GM19239 (cell line): ENCODE data around the gene RPS6KA1.
"Not testable (repeated sequence)": the region's sequence is repeated elsewhere in the genome, so short reads cannot be mapped to it uniquely, and the experiment has no call there.

Experiments
- DNase-seq: peaks from one replicate; pipeline ENCODE4 v3.0.0; 2011; ENCODE audit warnings: low spot score; ENCODE audit not compliant: insufficient read length
- FAIRE-seq: peaks from 2 replicates; lab custom pipeline; 2011; peaks lifted over from hg19 to GRCh38; lab: Jason Lieb, UNC

The RPS6KA1 gene

DNA sequence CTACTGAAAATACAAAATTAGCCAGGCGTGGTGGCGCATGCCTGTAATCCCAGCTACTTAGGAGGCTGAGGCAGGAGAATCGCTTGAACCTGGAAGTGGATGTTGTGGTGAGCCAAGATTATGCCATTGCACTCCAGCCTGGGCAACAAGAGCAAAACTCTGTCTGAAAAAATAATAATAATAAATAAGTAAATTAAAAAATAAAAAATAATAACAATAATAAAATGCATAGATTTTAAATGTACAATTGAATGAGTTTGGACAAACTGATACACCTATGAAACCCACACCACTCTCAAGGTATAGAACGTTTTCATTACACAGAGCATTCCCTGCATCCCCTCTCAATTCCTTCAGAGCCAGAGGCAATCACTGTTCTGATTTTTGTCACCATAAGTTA, 55.0 kb downstream of the RPS6KA1 start:
- not testable (repeated sequence) for FAIRE-seq, DNase-seq

DNA sequence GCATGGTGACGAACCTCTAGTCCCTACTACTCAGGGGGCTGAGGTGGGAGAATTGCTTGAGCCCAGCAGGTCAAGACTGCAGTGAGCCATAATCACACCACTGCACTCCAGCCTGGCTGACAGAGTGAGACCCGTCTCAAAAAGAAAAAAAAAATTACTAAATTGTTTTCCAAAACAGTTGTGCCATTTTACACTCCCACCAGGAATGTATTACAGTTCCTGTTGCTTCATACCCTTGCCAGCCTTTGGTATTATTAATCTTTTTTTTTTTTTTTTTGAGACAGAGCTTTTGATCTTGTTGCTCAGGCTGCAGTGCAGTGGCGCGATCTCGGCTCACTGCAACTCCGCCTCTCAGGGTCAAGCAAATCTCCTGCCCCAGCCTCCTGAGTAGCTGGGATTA, 55.9 kb downstream of the RPS6KA1 start:
- FAIRE-seq (no peak), DNase-seq (no peak)

DNA sequence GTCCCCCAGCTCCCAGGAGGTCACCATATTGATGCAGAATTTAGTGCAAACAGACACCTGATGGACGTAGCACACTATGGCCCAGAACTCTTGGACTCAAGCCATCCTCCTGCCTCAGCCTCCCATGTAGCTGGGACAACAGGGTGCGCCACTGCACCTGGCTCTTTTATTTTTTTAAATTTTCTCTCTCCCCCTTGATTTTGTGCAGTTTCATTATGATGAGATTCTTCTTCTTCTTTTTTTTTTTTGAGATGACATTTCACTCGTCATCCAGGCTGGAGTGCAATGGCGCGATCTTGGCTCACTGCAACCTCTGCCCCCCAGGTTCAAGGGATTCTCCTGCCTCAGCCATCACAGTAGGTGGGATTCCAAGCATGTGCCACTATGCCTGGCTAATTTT, 63.8 kb downstream of the RPS6KA1 start:
- DNase-seq = no peak
- FAIRE-seq = no peak

GRCh38 chr1:26594593-26594992, 65.0 kb downstream of the RPS6KA1 start:
- not testable (repeated sequence) for FAIRE-seq, DNase-seq

GRCh38 chr1:26597629-26598039, 68.1 kb downstream of the RPS6KA1 start:
- peak; percentile 64 for DNase-seq
- FAIRE-seq = peak; percentile 82

DNA sequence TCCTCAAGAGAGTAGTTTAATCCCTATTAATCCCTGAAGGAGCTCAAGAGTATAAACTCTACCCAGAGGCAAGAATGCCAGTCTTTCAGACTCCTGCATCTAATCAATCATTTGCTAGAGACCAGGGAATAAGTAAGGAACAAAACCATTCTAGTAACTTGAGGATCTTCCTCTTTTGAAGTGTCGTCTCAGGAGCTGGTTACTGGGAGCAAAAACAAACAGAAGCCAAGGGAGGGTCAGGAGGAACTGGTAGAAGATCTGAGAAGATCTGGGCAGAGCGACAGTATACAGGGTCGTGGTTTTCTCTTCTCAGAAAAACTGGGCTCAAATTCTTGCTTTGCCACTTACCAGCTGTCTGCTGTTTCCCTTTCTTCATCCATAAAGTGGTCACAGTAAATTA, 69.3 kb downstream of the RPS6KA1 start:
- DNase-seq = no peak
- FAIRE-seq = peak; percentile 59

GRCh38 chr1:26602378-26602959, 72.9 kb downstream of the RPS6KA1 start:
- DNase-seq (no peak), FAIRE-seq (peak; percentile 98)

DNA sequence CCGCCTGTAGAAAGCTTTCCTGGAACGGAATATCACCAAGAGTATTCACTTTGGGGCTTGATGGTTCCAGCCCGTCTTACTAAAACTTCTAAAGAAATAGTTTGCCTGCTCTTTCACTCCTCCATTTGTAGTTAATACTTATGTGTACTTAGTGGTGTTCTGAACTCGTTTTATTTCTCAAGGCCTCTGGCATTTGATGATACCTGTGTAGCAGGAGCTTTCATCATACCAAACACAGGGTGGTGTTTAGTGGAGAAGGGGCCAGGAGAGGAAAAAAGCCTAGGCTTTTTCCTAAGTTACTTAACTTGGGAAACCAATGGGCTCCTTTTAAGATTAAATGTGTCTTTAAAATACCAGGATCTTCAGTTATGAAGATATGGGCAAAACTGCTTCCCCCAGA, 74.3 kb downstream of the RPS6KA1 start:
- no peak for DNase-seq
- FAIRE-seq = no peak

GRCh38 chr1:26607186-26607585, 77.6 kb downstream of the RPS6KA1 start:
- DNase-seq (no peak), FAIRE-seq (no peak)

- DNase-seq (no peak), FAIRE-seq (no peak)
These were observed 79.3 kb downstream of the RPS6KA1 start for GRCh38 chr1:26608895-26609294.

- FAIRE-seq (no peak), DNase-seq (no peak)
These were observed 81.2 kb downstream of the RPS6KA1 start for GRCh38 chr1:26610781-26611180.

- not testable (repeated sequence) for DNase-seq, FAIRE-seq
These were observed 83.1 kb downstream of the RPS6KA1 start for GRCh38 chr1:26612627-26613026.

GRCh38 chr1:26614655-26615411, 85.3 kb downstream of the RPS6KA1 start:
- FAIRE-seq = no peak

DNA sequence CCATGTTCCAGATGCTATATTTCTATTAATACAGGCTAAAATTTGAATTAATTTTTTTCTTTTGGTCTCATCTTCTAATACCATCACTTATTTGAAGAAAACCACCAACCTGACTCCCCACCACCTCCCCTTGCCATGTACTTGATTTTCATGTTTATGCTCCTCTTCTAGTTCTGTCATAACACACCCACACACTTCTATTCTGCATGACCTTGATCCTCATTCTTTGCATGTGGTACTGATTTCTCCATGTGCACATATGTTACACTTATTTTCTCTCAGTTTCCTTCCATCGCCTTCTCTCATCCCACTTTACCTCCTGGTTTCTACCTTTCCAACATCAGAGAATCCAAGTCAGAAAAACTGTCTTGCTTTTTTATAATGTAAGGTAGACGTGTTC, 87.3 kb downstream of the RPS6KA1 start:
- FAIRE-seq = no peak
- no peak for DNase-seq

More at GRCh38 chr1:26614655-26615411, 85.3 kb downstream of the RPS6KA1 start:
- DNase-seq = no peak

DNA sequence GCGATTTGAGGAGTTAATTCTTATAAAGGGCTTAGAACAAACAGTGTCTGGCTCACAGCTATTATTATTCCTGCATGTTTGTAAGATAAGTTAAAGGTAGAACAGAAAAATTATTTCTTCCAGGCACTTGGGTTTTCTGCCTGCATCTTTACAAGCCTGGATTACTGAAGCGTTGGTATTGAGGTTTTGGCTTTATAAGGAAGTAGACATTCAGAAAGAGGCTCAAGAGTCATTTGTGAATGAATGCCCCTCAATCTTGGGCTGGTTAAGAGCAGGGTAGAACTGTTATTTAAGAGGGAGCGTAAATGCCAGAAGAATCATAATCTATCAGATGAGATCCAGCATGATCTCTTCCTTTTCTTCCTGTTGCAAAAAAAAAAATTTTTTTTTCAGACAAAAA, 89.0 kb downstream of the RPS6KA1 start:
- no peak for FAIRE-seq
- no peak for DNase-seq
